GM23338 (cell line): ENCODE data around the gene SYNGR3. TPM values are rescaled to one million over a fixed set of nuclear protein-coding genes. Genes with fewer than 3 reads are reported as not detected.

ENCODE experiments used
- ATAC-seq: fragments of 200-7000 bp; cut with Tn5 transposase; 3 replicates; pipeline ENCODE4 v1.9.1; 2020
- DNase-seq: peaks from one replicate; pipeline ENCODE4 v3.0.0-alpha.2; 2015; ENCODE audit warnings: low spot score
- H2AFZ ChIP-seq: fragments of 200-600 bp; sonication (generic); 2 replicates; pipeline ENCODE4 v1.8.0; 2016; ENCODE audit warnings: antibody characterized with exemption, mild to moderate bottlenecking, moderate library complexity
- H3F3A ChIP-seq: fragments of 200-600 bp; sonication (generic); replicated peaks from 2 replicates; pipeline ENCODE4 v1.8.0; 2017; ENCODE audit warnings: antibody characterized with exemption, mixed run types, low read depth
- H3K27ac ChIP-seq: fragments of 200-600 bp; sonication (generic); 2 replicates; pipeline ENCODE4 v1.6.1; 2016; ENCODE audit warnings: low read depth
- H3K27me3 ChIP-seq: fragments of 200-600 bp; sonication (generic); 2 replicates; pipeline ENCODE4 v1.8.0; 2016; ENCODE audit warnings: mild to moderate bottlenecking, mixed run types, moderate library complexity; ENCODE audit not compliant: insufficient read depth
- H3K36me3 ChIP-seq: fragments of 200-600 bp; sonication (generic); 2 replicates; pipeline ENCODE4 v1.8.0; 2016; ENCODE audit warnings: mild to moderate bottlenecking; ENCODE audit not compliant: insufficient read depth
- H3K4me1 ChIP-seq: fragments of 200-600 bp; sonication (generic); 2 replicates; pipeline ENCODE4 v1.8.0; 2016; ENCODE audit warnings: mild to moderate bottlenecking, moderate library complexity; ENCODE audit not compliant: insufficient read depth
- H3K4me2 ChIP-seq: fragments of 200-600 bp; sonication (generic); 2 replicates; pipeline ENCODE4 v1.7.1; 2017; ENCODE audit warnings: mixed run types
- H3K4me3 ChIP-seq: fragments of 200-600 bp; sonication (generic); 2 replicates; pipeline ENCODE4 v1.6.1; 2016; ENCODE audit warnings: mixed run types
- H3K79me2 ChIP-seq: fragments of 200-600 bp; sonication (generic); replicated peaks from 2 replicates; pipeline ENCODE4 v1.8.0; 2017; ENCODE audit warnings: mild to moderate bottlenecking; ENCODE audit not compliant: insufficient read depth
- H3K9me2 ChIP-seq: fragments of 200-600 bp; sonication (generic); 2 replicates; pipeline ENCODE4 v1.8.0; 2017; ENCODE audit not compliant: insufficient read depth
- H4K20me1 ChIP-seq: fragments of 200-600 bp; sonication (generic); replicated peaks from 2 replicates; pipeline ENCODE4 v1.8.0; 2017; ENCODE audit warnings: mild to moderate bottlenecking; ENCODE audit not compliant: insufficient read depth
- H3K27ac Mint-ChIP-seq: 2 replicates; pipeline ENCODE4 v1.8.0; 2020; ENCODE audit warnings: inconsistent platforms, mild to moderate bottlenecking, moderate library complexity, mixed read lengths
- H3K27me3 Mint-ChIP-seq: 3 replicates; pipeline ENCODE4 v1.8.0; 2022; ENCODE audit warnings: low read depth, mild to moderate bottlenecking, moderate library complexity, mixed read lengths, inconsistent platforms; ENCODE audit not compliant: insufficient read depth, poor library complexity
- H3K36me3 Mint-ChIP-seq: 3 replicates; pipeline ENCODE4 v1.8.0; 2021; ENCODE audit warnings: low read depth, mild to moderate bottlenecking, inconsistent platforms, moderate library complexity, mixed read lengths
- H3K4me1 Mint-ChIP-seq: 3 replicates; pipeline ENCODE4 v1.8.0; 2020; ENCODE audit warnings: mild to moderate bottlenecking, inconsistent platforms, mixed read lengths
- H3K4me3 Mint-ChIP-seq: 3 replicates; pipeline ENCODE4 v1.8.0; 2021; ENCODE audit warnings: moderate library complexity, mild to moderate bottlenecking, inconsistent platforms, mixed read lengths
- H3K9me3 Mint-ChIP-seq: 3 replicates; pipeline ENCODE4 v1.8.0; 2020; ENCODE audit warnings: moderate library complexity, mild to moderate bottlenecking, inconsistent platforms, mixed read lengths
- CREB1 ChIP-seq: fragments of 250-450 bp; sonication (Bioruptor Pico); IDR thresholded peaks from 2 replicates; pipeline ENCODE4 v1.5.0; 2020; ENCODE audit warnings: low read depth, mild to moderate bottlenecking, moderate library complexity
- ETS1 ChIP-seq: IDR thresholded peaks from 2 replicates; pipeline ENCODE4 v1.6.1; 2016; ENCODE audit warnings: antibody characterized with exemption
- EZH2 ChIP-seq: fragments of 200-600 bp; sonication (generic); IDR thresholded peaks from one replicate; pipeline ENCODE4 v1.8.0; 2017; ENCODE audit warnings: antibody characterized with exemption, mild to moderate bottlenecking, low read depth; ENCODE audit not compliant: unreplicated experiment
- EZH2phosphoT487 ChIP-seq: fragments of 200-600 bp; sonication (generic); IDR thresholded peaks from one replicate; pipeline ENCODE4 v1.8.1; 2018; ENCODE audit warnings: antibody characterized with exemption; ENCODE audit not compliant: unreplicated experiment
- JUNB ChIP-seq: IDR thresholded peaks from one replicate; pipeline ENCODE4 v1.6.1; 2016; ENCODE audit warnings: antibody characterized with exemption; ENCODE audit not compliant: unreplicated experiment
- REST ChIP-seq: IDR thresholded peaks from one replicate; pipeline ENCODE4 v1.6.1; 2018; ENCODE audit warnings: antibody characterized with exemption; ENCODE audit not compliant: unreplicated experiment
- STAT1 ChIP-seq: IDR thresholded peaks from one replicate; pipeline ENCODE4 v1.6.1; 2016; ENCODE audit warnings: antibody characterized with exemption; ENCODE audit not compliant: unreplicated experiment
- ZNF462 ChIP-seq: fragments of 250-450 bp; sonication (Bioruptor Pico); IDR thresholded peaks from 2 replicates; pipeline ENCODE4 v1.5.0; 2020; ENCODE audit warnings: mild to moderate bottlenecking, moderate library complexity
- polyA plus RNA-seq: library from polyadenylated mRNA; unstranded; fragments of >200 nt; fragmentation: Nextera tagmentation; extraction: Ambion mirVana; gene quantifications from 2 replicates; pipeline ENCODE4 v1.2.1, GENCODE V29; 2016
- total RNA-seq: library from RNA; depleted of rRNA; stranded (reverse); fragments of >200 nt; shearing (Covaris generic); gene quantifications from 2 replicates; pipeline ENCODE4 v1.2.3, GENCODE V29; 2014
- TF ChIP-seq, protein P1 (sequence below), 2 experiments: fragments of 200-600 bp in 1 of 2; sonication (generic) in 1 of 2; conservative IDR thresholded peaks; 2 replicates each; pipeline versions ENCODE4 v1.5.1 to v1.6.1; 2016 to 2017; ENCODE audit warnings: antibody characterized with exemption in 2 of 2, low read depth in 2 of 2, mild to moderate bottlenecking in 2 of 2, moderate library complexity in 1 of 2

The SYNGR3 gene
- total and polyA plus RNA-seq, 2 experiments from 2014 or later, result 45.4 to 77.7 TPM

DNA sequence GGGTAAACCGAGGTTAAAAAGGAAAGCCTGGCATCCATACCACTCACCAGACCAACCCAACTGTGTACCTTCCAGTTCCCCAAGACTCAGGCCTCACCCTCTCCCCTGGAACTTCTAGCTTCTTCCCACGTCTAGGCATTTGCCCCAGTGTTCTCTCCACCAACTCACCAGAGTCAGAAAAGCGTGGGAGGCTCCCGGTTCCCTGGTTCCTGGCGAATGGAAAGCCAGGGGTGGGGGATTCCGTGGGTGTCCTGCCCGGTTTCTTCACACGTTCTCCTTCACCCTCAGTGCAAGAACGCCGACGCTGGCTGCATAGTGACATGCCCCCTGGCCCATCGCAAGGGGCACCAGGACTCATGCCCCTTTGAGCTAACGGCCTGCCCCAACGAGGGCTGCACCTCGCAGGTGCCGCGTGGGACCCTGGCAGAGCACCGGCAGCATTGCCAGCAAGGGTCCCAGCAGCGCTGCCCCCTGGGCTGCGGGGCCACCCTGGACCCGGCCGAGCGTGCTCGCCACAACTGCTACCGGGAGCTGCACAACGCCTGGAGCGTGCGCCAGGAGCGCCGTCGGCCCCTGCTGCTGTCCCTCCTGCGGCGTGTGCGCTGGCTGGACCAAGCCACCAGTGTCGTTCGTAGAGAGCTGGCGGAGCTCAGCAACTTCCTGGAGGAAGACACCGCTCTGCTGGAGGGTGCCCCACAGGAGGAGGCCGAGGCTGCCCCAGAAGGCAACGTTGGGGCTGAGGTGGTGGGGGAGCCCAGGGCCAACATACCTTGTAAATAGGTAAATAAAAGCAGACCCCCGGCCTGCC is 21.4 kb upstream of the SYNGR3 start:
- Histone ChIP-seq H3F3A (peaks cover 9% of the 10 kb centered on the region), H3K36me3 (peaks cover 9% of the 10 kb centered on the region), H3K79me2 (peaks cover 43% of the 10 kb centered on the region), H2AFZ (no peak overlapping the region), H3K4me3 (no peak overlapping the region), H3K27me3 (no peaks in the 10 kb centered on the region), H3K4me1 (peaks cover 23% of the 10 kb centered on the region; the same call in 1 of the 2 replicates), H3K27ac (no peak overlapping the region), H3K9me2 (no peaks in the 10 kb centered on the region), H4K20me1 (peaks cover 10% of the 10 kb centered on the region), H3K4me2 (no peak overlapping the region)
- H3K9me3 Mint-ChIP-seq, result peaks cover 9% of the 10 kb centered on the region; the same call in 2 of the 3 replicates
- TF ChIP-seq ZNF462 (CRISPR knock-in tag) (no peak), REST (no peak), EZH2phosphoT487 (no peak), CREB1 (no peak), STAT1 (no peak), JUNB (no peak), ETS1 (no peak), EZH2 (no peak)
- TF ChIP-seq, protein P1, sequence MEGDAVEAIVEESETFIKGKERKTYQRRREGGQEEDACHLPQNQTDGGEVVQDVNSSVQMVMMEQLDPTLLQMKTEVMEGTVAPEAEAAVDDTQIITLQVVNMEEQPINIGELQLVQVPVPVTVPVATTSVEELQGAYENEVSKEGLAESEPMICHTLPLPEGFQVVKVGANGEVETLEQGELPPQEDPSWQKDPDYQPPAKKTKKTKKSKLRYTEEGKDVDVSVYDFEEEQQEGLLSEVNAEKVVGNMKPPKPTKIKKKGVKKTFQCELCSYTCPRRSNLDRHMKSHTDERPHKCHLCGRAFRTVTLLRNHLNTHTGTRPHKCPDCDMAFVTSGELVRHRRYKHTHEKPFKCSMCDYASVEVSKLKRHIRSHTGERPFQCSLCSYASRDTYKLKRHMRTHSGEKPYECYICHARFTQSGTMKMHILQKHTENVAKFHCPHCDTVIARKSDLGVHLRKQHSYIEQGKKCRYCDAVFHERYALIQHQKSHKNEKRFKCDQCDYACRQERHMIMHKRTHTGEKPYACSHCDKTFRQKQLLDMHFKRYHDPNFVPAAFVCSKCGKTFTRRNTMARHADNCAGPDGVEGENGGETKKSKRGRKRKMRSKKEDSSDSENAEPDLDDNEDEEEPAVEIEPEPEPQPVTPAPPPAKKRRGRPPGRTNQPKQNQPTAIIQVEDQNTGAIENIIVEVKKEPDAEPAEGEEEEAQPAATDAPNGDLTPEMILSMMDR (conservative IDR thresholded peaks at IDR 0.05; ENCODE audit: low read depth in 2 of 2), result no peak
- peaks cover 18% of the 10 kb centered on the region for H3K36me3 Mint-ChIP-seq
- H3K27ac Mint-ChIP-seq, result no peak overlapping the region
- H3K4me1 Mint-ChIP-seq, result peaks cover 17% of the 10 kb centered on the region
- peaks cover 33% of the 10 kb centered on the region for H3K27me3 Mint-ChIP-seq
- DNase-seq (peak; percentile 23), ATAC-seq (no peak)
- H3K4me3 Mint-ChIP-seq, result no peak overlapping the region; the same call in 2 of the 3 replicates
